ENCODE results near the gene CALU. TPM values are rescaled to one million over a fixed set of nuclear protein-coding genes. Genes with fewer than 3 reads are reported as not detected.

CALU gene
- total and polyA plus RNA-seq, 10 of the 15 experiments (the other 5 are each of a cell fraction or from before 2014, with no cell fraction given): 31.2 to 75.6 (median 42.1) TPM

GRCh38 chr7:128757203-128757602 is 18.0 kb downstream of the CALU start (continued):
- TF ChIP-seq, protein P1, sequence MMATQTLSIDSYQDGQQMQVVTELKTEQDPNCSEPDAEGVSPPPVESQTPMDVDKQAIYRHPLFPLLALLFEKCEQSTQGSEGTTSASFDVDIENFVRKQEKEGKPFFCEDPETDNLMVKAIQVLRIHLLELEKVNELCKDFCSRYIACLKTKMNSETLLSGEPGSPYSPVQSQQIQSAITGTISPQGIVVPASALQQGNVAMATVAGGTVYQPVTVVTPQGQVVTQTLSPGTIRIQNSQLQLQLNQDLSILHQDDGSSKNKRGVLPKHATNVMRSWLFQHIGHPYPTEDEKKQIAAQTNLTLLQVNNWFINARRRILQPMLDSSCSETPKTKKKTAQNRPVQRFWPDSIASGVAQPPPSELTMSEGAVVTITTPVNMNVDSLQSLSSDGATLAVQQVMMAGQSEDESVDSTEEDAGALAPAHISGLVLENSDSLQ (IDR thresholded peaks at IDR 0.05): no peak
- TF ChIP-seq NFXL1 (IDR thresholded peaks at IDR 0.05; ENCODE audit: borderline replicate concordance) (no peak), NR2C2 (IDR thresholded peaks at IDR 0.05; ENCODE audit: borderline replicate concordance, control insufficient read depth, insufficient read length, low read depth) (no peak), BCL11A (IDR thresholded peaks at IDR 0.05; ENCODE audit: low read depth, low read length) (no peak), PAX8 (IDR thresholded peaks at IDR 0.05) (no peak), MLLT1 (IDR thresholded peaks at IDR 0.05) (no peak), SMC3 (IDR thresholded peaks at IDR 0.05; ENCODE audit: borderline replicate concordance, low read length) (no peak), PAX5 (IDR thresholded peaks at IDR 0.05; ENCODE audit: borderline replicate concordance, low read depth, low read length) (no peak)
- TF ChIP-seq, protein P2, sequence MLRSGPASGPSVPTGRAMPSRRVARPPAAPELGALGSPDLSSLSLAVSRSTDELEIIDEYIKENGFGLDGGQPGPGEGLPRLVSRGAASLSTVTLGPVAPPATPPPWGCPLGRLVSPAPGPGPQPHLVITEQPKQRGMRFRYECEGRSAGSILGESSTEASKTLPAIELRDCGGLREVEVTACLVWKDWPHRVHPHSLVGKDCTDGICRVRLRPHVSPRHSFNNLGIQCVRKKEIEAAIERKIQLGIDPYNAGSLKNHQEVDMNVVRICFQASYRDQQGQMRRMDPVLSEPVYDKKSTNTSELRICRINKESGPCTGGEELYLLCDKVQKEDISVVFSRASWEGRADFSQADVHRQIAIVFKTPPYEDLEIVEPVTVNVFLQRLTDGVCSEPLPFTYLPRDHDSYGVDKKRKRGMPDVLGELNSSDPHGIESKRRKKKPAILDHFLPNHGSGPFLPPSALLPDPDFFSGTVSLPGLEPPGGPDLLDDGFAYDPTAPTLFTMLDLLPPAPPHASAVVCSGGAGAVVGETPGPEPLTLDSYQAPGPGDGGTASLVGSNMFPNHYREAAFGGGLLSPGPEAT (IDR thresholded peaks at IDR 0.05; ENCODE audit: low read depth): no peak
- TF ChIP-seq, protein P3, sequence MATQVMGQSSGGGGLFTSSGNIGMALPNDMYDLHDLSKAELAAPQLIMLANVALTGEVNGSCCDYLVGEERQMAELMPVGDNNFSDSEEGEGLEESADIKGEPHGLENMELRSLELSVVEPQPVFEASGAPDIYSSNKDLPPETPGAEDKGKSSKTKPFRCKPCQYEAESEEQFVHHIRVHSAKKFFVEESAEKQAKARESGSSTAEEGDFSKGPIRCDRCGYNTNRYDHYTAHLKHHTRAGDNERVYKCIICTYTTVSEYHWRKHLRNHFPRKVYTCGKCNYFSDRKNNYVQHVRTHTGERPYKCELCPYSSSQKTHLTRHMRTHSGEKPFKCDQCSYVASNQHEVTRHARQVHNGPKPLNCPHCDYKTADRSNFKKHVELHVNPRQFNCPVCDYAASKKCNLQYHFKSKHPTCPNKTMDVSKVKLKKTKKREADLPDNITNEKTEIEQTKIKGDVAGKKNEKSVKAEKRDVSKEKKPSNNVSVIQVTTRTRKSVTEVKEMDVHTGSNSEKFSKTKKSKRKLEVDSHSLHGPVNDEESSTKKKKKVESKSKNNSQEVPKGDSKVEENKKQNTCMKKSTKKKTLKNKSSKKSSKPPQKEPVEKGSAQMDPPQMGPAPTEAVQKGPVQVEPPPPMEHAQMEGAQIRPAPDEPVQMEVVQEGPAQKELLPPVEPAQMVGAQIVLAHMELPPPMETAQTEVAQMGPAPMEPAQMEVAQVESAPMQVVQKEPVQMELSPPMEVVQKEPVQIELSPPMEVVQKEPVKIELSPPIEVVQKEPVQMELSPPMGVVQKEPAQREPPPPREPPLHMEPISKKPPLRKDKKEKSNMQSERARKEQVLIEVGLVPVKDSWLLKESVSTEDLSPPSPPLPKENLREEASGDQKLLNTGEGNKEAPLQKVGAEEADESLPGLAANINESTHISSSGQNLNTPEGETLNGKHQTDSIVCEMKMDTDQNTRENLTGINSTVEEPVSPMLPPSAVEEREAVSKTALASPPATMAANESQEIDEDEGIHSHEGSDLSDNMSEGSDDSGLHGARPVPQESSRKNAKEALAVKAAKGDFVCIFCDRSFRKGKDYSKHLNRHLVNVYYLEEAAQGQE (IDR thresholded peaks at IDR 0.05; ENCODE audit: low read depth, low read length): no peak
